ENCODE data around the gene ICAM3.

ICAM3 gene

GRCh38 chr19:10328558-10329429 lies 10.6 kb downstream of the ICAM3 start:
- Histone ChIP-seq H3K4me1 (ENCODE audit: control insufficient read depth, insufficient read depth, low read length) (peaks cover 3% of the 10 kb centered on the region), H3K9me3 (ENCODE audit: control insufficient read depth, insufficient read depth, low read length) (no peaks in the 10 kb centered on the region), H3K4me3 (ENCODE audit: low read depth, low read length) (no peak overlapping the region), H3K9ac (ENCODE audit: low read depth, low read length) (no peak overlapping the region), H3K36me3 (ENCODE audit: control insufficient read depth, insufficient read depth, low read length) (peaks cover 40% of the 10 kb centered on the region), H3K27me3 (ENCODE audit: control insufficient read depth, insufficient read depth, low read length) (no peaks in the 10 kb centered on the region)

GRCh38 chr19:10327793-10328192 lies 11.6 kb downstream of the ICAM3 start:
- Histone ChIP-seq H3K9ac (ENCODE audit: low read depth, low read length) (no peak overlapping the region), H3K27me3 (ENCODE audit: control insufficient read depth, insufficient read depth, low read length) (no peaks in the 10 kb centered on the region), H3K9me3 (ENCODE audit: control insufficient read depth, insufficient read depth, low read length) (no peaks in the 10 kb centered on the region), H3K36me3 (ENCODE audit: control insufficient read depth, insufficient read depth, low read length) (peaks cover 50% of the 10 kb centered on the region), H3K4me3 (ENCODE audit: low read depth, low read length) (no peak overlapping the region), H3K4me1 (ENCODE audit: control insufficient read depth, insufficient read depth, low read length) (peaks cover 3% of the 10 kb centered on the region)

GRCh38 chr19:10325732-10326131 lies 13.7 kb downstream of the ICAM3 start:
- H3K36me3 ChIP-seq (ENCODE audit: control insufficient read depth, insufficient read depth, low read length) = peaks cover 70% of the 10 kb centered on the region

GRCh38 chr19:10321874-10322835 lies 17.3 kb downstream of the ICAM3 start:
- no peaks in the 10 kb centered on the region for H3K9me3 ChIP-seq (ENCODE audit: control insufficient read depth, insufficient read depth, low read length)
- no peaks in the 10 kb centered on the region for H3K4me1 ChIP-seq (ENCODE audit: control insufficient read depth, insufficient read depth, low read length)
- H3K9ac ChIP-seq (ENCODE audit: low read depth, low read length) = no peak overlapping the region
- peaks cover 56% of the 10 kb centered on the region for H3K36me3 ChIP-seq (ENCODE audit: control insufficient read depth, insufficient read depth, low read length)
- no peak overlapping the region for H3K4me3 ChIP-seq (ENCODE audit: low read depth, low read length)
- no peaks in the 10 kb centered on the region for H3K27me3 ChIP-seq (ENCODE audit: control insufficient read depth, insufficient read depth, low read length)

More at GRCh38 chr19:10325732-10326131, 13.7 kb downstream of the ICAM3 start:
- Histone ChIP-seq H3K9ac (ENCODE audit: low read depth, low read length) (no peak overlapping the region), H3K4me3 (ENCODE audit: low read depth, low read length) (no peak overlapping the region), H3K4me1 (ENCODE audit: control insufficient read depth, insufficient read depth, low read length) (no peaks in the 10 kb centered on the region), H3K27me3 (ENCODE audit: control insufficient read depth, insufficient read depth, low read length) (no peaks in the 10 kb centered on the region), H3K9me3 (ENCODE audit: control insufficient read depth, insufficient read depth, low read length) (no peaks in the 10 kb centered on the region)

GRCh38 chr19:10321417-10321797 lies 18.0 kb downstream of the ICAM3 start:
- H3K9ac ChIP-seq (ENCODE audit: low read depth, low read length) = no peak overlapping the region
- no peaks in the 10 kb centered on the region for H3K9me3 ChIP-seq (ENCODE audit: control insufficient read depth, insufficient read depth, low read length)
- no peak overlapping the region for H3K4me3 ChIP-seq (ENCODE audit: low read depth, low read length)
- peaks cover 62% of the 10 kb centered on the region for H3K36me3 ChIP-seq (ENCODE audit: control insufficient read depth, insufficient read depth, low read length)
- H3K4me1 ChIP-seq (ENCODE audit: control insufficient read depth, insufficient read depth, low read length) = no peaks in the 10 kb centered on the region
- no peaks in the 10 kb centered on the region for H3K27me3 ChIP-seq (ENCODE audit: control insufficient read depth, insufficient read depth, low read length)

- no peaks in the 10 kb centered on the region for H3K9me3 ChIP-seq (ENCODE audit: control insufficient read depth, insufficient read depth, low read length)
- H3K4me3 ChIP-seq (ENCODE audit: low read depth, low read length) = no peak overlapping the region
- H3K4me1 ChIP-seq (ENCODE audit: control insufficient read depth, insufficient read depth, low read length) = no peaks in the 10 kb centered on the region
- no peaks in the 10 kb centered on the region for H3K27me3 ChIP-seq (ENCODE audit: control insufficient read depth, insufficient read depth, low read length)
- no peak overlapping the region for H3K9ac ChIP-seq (ENCODE audit: low read depth, low read length)
- peaks cover 62% of the 10 kb centered on the region for H3K36me3 ChIP-seq (ENCODE audit: control insufficient read depth, insufficient read depth, low read length)
Measured at GRCh38 chr19:10320602-10321416, 18.6 kb downstream of the ICAM3 start.

- H3K4me1 ChIP-seq (ENCODE audit: control insufficient read depth, insufficient read depth, low read length) = no peaks in the 10 kb centered on the region
- H3K9ac ChIP-seq (ENCODE audit: low read depth, low read length) = no peak overlapping the region
- H3K36me3 ChIP-seq (ENCODE audit: control insufficient read depth, insufficient read depth, low read length) = peaks cover 55% of the 10 kb centered on the region
- H3K27me3 ChIP-seq (ENCODE audit: control insufficient read depth, insufficient read depth, low read length) = no peaks in the 10 kb centered on the region
- no peaks in the 10 kb centered on the region for H3K9me3 ChIP-seq (ENCODE audit: control insufficient read depth, insufficient read depth, low read length)
- no peak overlapping the region for H3K4me3 ChIP-seq (ENCODE audit: low read depth, low read length)
Measured at GRCh38 chr19:10318807-10319682, 20.4 kb downstream of the ICAM3 start.

GRCh38 chr19:10317857-10318462 lies 21.5 kb downstream of the ICAM3 start:
- Histone ChIP-seq H3K36me3 (ENCODE audit: control insufficient read depth, insufficient read depth, low read length) (peaks cover 48% of the 10 kb centered on the region), H3K9ac (ENCODE audit: low read depth, low read length) (no peak overlapping the region)

GRCh38 chr19:10317045-10317856 lies 22.2 kb downstream of the ICAM3 start:
- Histone ChIP-seq H3K4me3 (ENCODE audit: low read depth, low read length) (no peak overlapping the region), H3K4me1 (ENCODE audit: control insufficient read depth, insufficient read depth, low read length) (no peaks in the 10 kb centered on the region), H3K36me3 (ENCODE audit: control insufficient read depth, insufficient read depth, low read length) (peaks cover 41% of the 10 kb centered on the region), H3K27me3 (ENCODE audit: control insufficient read depth, insufficient read depth, low read length) (no peaks in the 10 kb centered on the region), H3K9ac (ENCODE audit: low read depth, low read length) (no peak overlapping the region), H3K9me3 (ENCODE audit: control insufficient read depth, insufficient read depth, low read length) (no peaks in the 10 kb centered on the region)

More at GRCh38 chr19:10317857-10318462, 21.5 kb downstream of the ICAM3 start:
- Histone ChIP-seq H3K4me3 (ENCODE audit: low read depth, low read length) (no peak overlapping the region), H3K9me3 (ENCODE audit: control insufficient read depth, insufficient read depth, low read length) (no peaks in the 10 kb centered on the region), H3K27me3 (ENCODE audit: control insufficient read depth, insufficient read depth, low read length) (no peaks in the 10 kb centered on the region), H3K4me1 (ENCODE audit: control insufficient read depth, insufficient read depth, low read length) (no peaks in the 10 kb centered on the region)

All from iPS-15b (cell line).